SK-N-MC (cell line): ENCODE measurements around the gene FAM184A.
A peak's percentile ranks its signal among the peaks of the same experiment; 100 is the strongest.
"Not testable (repeated sequence)": the region's sequence is repeated elsewhere in the genome, so short reads cannot be mapped to it uniquely, and the experiment has no call there.

ENCODE experiments used
- DNase-seq: peaks from one replicate; pipeline ENCODE4 v3.0.0-alpha.2; 2011; ENCODE audit warnings: low read depth, low spot score
- H3K27ac ChIP-seq: fragments of 200-600 bp; sonication (generic); 2 replicates; pipeline ENCODE4 v1.5.1; 2016; ENCODE audit warnings: mixed run types
- H3K36me3 ChIP-seq: fragments of 200-600 bp; sonication (generic); 2 replicates; pipeline ENCODE4 v1.6.1; 2017; ENCODE audit warnings: antibody characterized with exemption, low read length, mixed read lengths; ENCODE audit not compliant: insufficient read depth
- H3K4me3 ChIP-seq: fragments of 200-600 bp; sonication (generic); 2 replicates; pipeline ENCODE4 v1.5.1; 2016
- H3K9ac ChIP-seq: fragments of 200-600 bp; sonication (generic); 2 replicates; pipeline ENCODE4 v1.8.0; 2017; ENCODE audit warnings: mixed run types, mixed read lengths; ENCODE audit not compliant: insufficient read length
- H3K9me3 ChIP-seq: fragments of 200-600 bp; sonication (generic); 2 replicates; pipeline ENCODE4 v1.6.1; 2017; ENCODE audit warnings: low read depth, mild to moderate bottlenecking, antibody characterized with exemption, low read length, moderate library complexity, mixed read lengths
- EZH2 ChIP-seq: fragments of 200-600 bp; sonication (generic); IDR thresholded peaks from one replicate; pipeline ENCODE4 v1.6.1; 2017; ENCODE audit warnings: antibody characterized with exemption
- FOXP2 ChIP-seq: optimal IDR thresholded peaks from 2 replicates; pipeline ENCODE3; 2011; ENCODE audit warnings: mild to moderate bottlenecking, moderate library complexity; ENCODE audit not compliant: insufficient read depth; ENCODE audit errors: extremely low read length, control extremely low read depth
- POLR2AphosphoS5 ChIP-seq: IDR thresholded peaks from 2 replicates; pipeline ENCODE4 v1.6.1; 2012; ENCODE audit warnings: mild to moderate bottlenecking, low read depth, low read length, borderline replicate concordance

The FAM184A gene

DNA sequence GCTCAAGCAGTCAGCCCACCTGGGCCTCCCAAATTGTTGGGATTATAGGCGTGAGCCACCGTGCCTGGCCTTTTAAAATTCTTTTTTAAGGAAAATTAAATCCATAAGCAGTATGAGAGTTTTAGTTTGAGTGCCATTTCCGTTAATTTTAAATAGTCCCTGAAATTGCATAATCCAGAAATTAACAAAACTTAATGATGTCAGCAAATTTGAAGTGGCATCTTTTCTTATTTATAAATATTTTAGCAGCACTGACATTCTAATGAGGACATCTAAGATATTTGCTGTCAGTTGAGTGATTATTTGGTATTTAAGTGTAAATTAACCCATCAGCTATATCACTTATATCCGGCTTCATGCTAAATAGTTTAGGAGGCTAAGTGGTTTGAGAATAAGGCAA, 42.9 kb upstream of the FAM184A start:
- Histone ChIP-seq H3K36me3 (no peaks in the 10 kb centered on the region), H3K9ac (no peak overlapping the region), H3K27ac (peak overlapping the region; percentile 34; the same call in 1 of the 2 replicates), H3K4me3 (no peak overlapping the region), H3K9me3 (no peaks in the 10 kb centered on the region)
- peak; percentile 30 for DNase-seq
- peak; percentile 39; the same call in 1 of the 2 replicates for TF ChIP-seq POLR2AphosphoS5
- no peak for TF ChIP-seq FOXP2
- TF ChIP-seq EZH2 = no peak

DNA sequence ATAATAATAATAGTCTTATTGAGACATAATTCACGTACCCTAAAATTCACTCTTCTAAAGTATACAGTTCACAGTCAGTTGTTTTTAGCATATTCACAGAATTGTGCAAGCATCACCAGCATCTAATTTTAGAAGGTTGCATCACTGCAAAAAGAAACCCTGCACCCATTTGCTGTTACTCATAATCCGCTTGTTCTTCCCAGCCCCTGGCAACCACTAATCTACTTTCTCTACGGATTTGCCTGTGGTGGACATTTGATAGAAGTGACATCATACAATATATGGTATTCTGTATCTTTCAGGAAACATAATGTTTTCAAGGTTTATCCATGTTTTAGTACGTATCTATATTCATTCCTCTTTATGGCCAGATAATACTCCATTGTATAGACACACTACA, 41.5 kb upstream of the FAM184A start:
- peak; percentile 35 for DNase-seq
- Histone ChIP-seq H3K4me3 (no peak overlapping the region), H3K9ac (no peak overlapping the region), H3K9me3 (no peaks in the 10 kb centered on the region), H3K36me3 (no peaks in the 10 kb centered on the region), H3K27ac (no peak overlapping the region)
- TF ChIP-seq EZH2 (no peak), POLR2AphosphoS5 (no peak)

DNA sequence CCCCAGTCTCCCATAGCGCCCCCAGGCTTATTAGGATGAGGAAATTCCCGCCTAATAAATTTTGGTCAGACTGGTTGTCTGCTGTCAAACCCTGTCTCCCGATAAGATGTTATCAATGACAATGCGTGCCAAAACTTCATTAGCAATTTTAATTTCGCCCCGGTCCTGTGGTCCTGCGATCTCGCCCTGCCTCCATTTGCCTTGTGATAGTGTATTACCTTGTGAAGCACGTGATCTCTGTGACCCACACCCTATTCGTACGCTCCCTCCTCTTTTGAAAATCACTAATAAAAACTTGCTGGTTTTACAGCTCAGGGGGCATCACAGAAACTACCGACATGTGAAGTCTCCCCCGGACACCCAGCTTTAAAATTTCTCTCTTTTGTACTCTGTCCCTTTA, 40.6 kb upstream of the FAM184A start:
- H3K27ac ChIP-seq, H3K9me3 ChIP-seq, DNase-seq, H3K4me3 ChIP-seq, H3K9ac ChIP-seq, H3K36me3 ChIP-seq: not testable (repeated sequence)

DNA sequence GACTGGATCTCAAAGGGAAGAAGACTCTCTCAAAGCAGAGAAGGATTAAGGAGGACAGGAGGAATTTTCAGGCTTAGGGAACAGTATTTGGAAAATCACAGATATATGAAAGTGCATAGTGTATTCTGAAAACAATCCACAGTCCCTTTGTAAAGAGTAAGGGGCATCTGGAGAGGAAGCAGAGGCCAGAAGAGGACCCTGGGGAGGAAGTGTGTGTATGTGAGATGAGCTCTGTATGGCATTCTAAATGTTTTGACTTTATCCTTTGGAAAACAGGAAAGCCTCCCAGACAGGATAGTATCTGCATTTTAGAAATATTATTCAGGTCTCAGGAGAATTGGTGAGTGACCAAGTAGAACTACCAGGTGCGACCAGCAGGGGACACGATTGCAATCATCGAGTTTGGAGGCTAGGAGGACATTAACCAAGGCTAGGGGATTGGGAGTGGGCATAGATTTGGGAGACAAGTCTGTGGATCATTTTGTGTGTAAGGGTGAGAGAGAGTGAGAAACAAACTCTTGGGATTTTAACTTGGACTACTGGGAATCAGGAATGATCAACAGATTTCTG, 38.3 kb upstream of the FAM184A start:
- TF ChIP-seq FOXP2 = no peak
- no peak for TF ChIP-seq POLR2AphosphoS5
- no peak for TF ChIP-seq EZH2
- no peak for DNase-seq
- Histone ChIP-seq H3K27ac (no peak overlapping the region), H3K36me3 (no peaks in the 10 kb centered on the region), H3K9me3 (no peaks in the 10 kb centered on the region), H3K4me3 (no peak overlapping the region), H3K9ac (no peak overlapping the region)

DNA sequence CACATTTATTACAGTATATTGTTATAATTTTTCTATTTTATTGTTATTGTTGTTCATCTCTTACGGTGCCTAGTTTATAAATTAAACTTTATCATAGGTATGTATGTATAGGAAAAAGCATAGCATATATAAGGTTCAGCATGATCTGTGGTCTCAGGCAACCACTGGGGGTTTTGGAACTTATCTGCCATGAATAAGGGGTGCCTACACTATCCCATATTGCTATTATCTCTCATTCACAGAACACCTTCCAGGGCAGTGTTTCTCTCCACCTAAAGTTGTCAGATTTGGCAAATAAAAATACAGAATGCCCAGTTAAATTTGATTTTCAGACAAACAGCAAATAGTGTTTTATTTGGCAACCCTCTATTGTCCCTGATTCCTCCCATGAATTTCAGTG, 35.5 kb upstream of the FAM184A start:
- Histone ChIP-seq H3K36me3 (no peaks in the 10 kb centered on the region), H3K27ac (no peak overlapping the region), H3K9me3 (no peaks in the 10 kb centered on the region), H3K9ac (no peak overlapping the region), H3K4me3 (no peak overlapping the region)
- DNase-seq = no peak
- TF ChIP-seq FOXP2 (no peak), EZH2 (no peak), POLR2AphosphoS5 (no peak)

DNA sequence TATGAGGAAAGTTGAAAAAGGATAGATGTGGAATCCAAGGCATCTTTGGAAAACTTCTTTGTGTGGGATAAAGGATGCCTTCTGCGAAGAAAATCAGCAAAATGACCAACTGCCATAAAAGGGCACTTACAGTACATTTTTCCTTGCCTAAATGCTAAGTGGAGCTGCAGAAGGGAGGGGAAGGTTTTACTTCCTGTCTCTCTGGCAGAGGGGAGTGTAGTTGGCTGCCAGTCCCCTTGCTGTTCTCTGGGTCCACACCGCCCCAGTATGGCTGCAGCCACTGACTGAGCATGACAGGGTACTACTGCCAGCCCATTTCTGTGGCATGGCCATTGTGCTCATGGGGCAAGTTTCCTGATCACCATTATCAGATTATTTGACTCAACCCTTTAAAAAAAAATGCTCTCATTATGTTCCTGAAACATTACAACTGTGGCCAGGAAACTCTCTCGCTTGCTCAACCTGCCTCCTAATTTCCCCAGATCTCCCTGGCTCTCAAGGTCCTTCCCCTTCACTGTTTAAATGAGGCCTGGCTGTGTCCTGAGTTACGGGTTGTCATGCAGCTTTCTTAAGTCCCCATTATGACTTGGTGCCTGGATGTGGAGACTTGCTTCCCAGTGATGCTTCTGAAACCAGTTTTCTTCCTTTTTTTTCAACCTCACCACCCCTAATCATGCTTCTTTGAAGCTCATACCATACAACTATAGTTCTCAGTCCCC, 34.5 kb upstream of the FAM184A start:
- Histone ChIP-seq H3K27ac (no peak overlapping the region), H3K9ac (no peak overlapping the region), H3K9me3 (no peaks in the 10 kb centered on the region), H3K4me3 (no peak overlapping the region), H3K36me3 (no peaks in the 10 kb centered on the region)
- TF ChIP-seq EZH2 = no peak
- no peak for TF ChIP-seq POLR2AphosphoS5
- TF ChIP-seq FOXP2 = no peak
- DNase-seq = no peak

DNA sequence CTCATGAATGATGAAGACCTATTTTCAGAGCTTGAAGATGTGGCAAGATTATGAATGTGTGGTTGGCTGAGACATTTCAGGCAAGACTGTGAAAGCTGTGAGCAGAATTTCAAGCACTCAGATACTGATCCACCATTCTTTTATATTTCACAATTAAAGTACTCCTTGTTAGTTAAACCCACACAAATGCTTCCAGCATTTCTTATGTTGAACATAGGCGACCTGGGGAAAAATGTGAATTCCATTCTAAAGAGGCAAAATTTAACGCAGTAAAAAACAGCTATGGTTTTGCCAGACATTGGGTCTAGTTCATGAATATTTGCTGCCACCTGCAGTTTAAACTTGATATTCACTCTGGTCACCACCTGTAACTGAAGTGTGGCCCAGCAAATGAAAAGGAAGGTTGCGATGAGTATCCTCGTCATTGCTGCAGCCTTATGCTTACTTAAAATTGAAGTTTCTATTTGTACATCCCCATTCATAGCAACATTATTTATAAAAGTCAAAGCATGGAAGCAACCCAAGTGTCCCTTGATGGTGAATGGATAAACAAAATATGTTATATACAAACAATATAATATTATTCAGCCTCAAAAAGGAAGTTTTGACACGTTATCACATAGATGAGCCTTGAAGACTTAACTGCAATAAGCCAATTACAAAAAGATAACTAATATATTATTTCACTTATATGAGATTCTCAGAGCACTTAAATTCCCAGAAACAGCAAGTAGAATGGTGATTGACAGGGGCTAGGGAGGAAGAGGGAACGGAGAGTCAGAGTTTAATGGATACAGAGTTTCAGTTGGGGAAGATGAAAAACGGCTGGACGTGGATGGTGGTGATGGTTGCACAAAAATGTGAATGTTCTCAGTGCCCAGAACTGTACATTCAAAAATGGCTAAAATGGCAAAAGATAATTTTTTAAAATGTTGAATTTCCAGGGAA, 32.4 kb upstream of the FAM184A start:
- Histone ChIP-seq H3K27ac (no peak overlapping the region), H3K9ac (no peak overlapping the region), H3K4me3 (no peak overlapping the region), H3K9me3 (no peaks in the 10 kb centered on the region), H3K36me3 (no peaks in the 10 kb centered on the region)
- TF ChIP-seq POLR2AphosphoS5 (no peak), FOXP2 (no peak), EZH2 (no peak)
- peak; percentile 40 for DNase-seq

DNA sequence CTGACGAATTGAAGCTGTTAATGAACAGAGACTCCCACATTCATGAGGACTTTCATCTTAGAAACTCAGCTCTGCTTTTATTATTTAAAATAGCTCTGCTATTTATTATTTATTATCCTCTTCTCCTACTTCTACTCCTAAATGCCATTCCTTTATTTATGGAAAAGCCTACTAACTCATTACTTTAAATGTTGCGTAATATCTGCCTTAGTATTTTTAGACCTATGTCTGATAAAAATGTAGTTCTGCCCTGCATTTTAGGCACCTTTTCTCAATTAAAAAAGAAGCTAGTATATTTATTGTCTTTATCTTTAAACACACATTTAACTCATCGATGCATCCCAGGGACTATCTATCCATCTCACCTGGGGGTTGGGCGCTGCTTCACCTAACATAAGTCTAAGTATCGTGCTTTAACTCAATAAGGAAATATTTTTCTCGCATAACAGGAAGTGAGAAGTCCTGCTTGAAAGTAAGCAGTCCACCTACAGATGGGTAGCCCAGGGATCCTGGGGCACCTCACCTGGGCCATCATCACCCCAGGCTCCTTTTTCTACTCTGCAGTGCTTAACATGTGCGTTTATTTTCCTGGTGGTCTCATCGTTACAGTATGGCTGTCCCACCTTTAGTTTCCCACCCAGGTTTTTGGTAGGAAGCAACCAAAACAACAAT, 31.3 kb upstream of the FAM184A start:
- TF ChIP-seq EZH2 = no peak
- no peak for TF ChIP-seq FOXP2
- no peak for TF ChIP-seq POLR2AphosphoS5
- Histone ChIP-seq H3K9ac (no peak overlapping the region), H3K27ac (no peak overlapping the region), H3K36me3 (no peaks in the 10 kb centered on the region), H3K9me3 (no peaks in the 10 kb centered on the region), H3K4me3 (no peak overlapping the region)
- DNase-seq = no peak
